Endothelial cell of hepatic sinusoid (primary cell): ENCODE results near the gene ACOX2.

Experiments used
- in situ Hi-C: cut with HindIII; loops from 2 replicates; pipeline ENCODE4 v1.10.0; 2017; ENCODE audit warnings: low sequenced_read_pairs

Gene ACOX2

GRCh38 chr3:58482917-58483636 lies 53.9 kb downstream of the ACOX2 start:
- in situ Hi-C loops = no loop called here

DNA sequence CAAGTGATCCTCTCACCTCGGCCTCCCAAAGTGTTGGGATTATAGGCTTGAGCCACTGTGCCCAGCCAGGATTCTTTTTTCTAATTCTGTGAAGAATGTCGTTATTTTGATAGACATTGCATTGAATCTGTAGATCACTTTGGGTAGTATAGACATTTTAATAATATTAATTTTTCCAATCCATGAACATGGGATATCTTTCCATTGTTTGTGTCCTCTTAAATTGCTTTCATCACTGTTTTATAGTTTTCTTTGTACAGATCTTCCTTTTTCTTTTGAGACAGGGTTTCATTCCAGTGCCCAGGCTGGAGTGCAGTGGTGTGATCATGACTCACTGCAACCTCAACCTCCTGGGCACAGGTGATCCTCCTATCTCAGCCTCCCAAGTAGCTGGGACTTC lies 56.7 kb downstream of the ACOX2 start:
- in situ Hi-C loops = no loop called here

DNA sequence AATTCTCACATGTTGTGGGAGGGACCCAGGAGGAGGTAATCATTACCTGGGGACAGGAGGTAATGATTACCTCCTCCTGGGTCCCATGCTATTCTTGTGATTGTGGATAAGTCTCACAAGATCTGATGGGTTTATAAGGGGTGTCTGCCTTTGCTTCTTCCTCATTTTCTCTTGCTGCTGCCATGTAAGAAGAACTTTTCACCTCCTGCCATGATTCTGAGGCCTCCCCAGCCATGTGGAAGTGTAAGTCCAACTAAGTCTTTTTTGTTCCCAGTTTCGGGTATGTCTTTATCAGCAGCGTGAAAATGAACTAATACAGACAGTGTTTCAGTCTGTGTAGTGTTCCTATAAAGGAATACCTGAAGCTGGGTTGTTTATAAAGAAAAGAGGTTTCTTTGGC lies 58.2 kb downstream of the ACOX2 start:
- in situ Hi-C loops = no loop called here

- in situ Hi-C loops = no loop called here
These were observed 61.9 kb downstream of the ACOX2 start for GRCh38 chr3:58474967-58475578.

GRCh38 chr3:58474348-58474911 lies 62.6 kb downstream of the ACOX2 start:
- in situ Hi-C loops = no loop called here

DNA sequence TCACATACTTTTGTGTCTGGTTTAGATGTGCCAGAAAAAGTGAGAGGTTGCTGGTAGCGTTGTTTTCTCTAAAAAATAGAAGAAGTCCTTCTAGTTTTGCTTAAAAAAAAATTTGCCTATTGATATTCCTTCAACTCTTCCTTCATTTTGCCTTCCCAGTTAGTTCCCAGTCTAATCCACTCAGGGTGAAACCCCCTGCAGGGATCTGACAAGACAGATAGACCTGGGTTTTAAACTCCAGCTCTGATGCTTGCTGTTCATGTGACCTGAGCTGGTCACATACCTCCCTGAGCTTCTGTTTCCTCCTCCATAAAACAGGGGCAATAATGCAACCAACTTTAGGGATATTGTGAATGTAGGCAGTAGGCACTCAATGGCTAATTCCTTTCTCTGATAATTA lies 63.7 kb downstream of the ACOX2 start:
- in situ Hi-C loops = no loop called here

GRCh38 chr3:58471025-58471887 lies 65.7 kb downstream of the ACOX2 start:
- in situ Hi-C loops = no loop called here

DNA sequence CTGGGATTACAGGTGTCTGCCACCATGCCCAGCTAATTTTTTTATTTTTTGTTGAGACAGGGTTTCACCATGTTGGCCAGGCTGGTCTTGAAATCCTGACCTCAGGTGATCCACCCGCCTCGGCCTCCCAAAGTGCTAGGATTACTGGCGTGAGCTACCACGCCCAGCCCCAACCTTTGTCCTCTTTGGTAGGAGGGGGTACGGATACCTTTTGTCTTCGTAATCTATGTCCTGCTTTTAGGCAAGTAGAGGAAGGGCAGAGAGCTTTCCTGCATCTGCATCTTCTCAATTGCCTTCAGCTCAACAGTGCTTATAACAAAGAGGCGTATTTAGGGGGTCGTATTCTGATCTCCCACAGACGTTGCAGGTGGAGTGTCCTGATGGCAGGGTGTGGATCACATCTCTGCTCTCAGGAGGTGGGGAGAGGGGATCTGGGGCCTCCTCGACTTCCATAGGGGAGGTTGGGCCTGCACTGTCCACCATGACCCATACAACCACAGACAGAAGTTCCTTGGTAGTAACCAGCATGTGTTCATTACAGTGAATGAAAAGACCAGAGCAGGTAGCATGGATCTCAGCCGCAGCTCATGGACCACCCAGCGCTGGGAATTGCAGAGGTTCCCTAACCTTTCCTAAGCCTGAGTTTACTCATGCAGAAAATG lies 66.5 kb downstream of the ACOX2 start:
- in situ Hi-C loops = no loop called here

- in situ Hi-C loops = no loop called here
These were observed 67.9 kb downstream of the ACOX2 start for GRCh38 chr3:58469096-58469495.

DNA sequence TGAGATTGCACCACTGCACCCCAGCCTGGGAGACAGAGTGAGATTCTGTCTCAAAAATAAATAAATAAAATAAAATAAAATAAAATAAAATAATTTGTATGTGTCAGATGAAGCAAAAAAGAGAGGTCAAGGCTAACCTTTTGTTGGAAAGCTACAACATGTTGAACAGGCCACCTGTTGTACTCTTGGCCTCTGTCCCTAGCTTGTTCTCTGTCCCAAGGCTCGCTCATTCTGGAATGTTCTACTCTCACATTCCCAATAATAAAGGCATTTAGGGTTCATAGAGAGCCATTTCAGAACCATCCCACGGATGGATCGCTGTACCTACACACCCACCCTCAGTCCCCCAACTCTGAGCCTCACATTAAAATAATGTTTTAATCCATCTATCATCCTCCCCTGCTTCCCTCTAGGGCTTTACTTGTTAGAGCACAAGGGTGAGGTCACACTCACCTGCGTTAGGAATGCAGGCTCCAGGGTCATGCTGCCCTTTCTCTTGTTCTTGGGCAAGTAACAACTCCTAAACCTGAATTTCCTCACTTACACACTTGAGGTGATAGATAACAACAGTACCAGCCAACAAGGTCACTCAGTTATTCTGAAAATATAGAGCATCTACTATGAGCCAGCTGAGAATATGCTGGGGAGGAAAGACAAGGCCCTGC lies 70.0 kb downstream of the ACOX2 start:
- in situ Hi-C loops = no loop called here

GRCh38 chr3:58464866-58465265 lies 72.1 kb downstream of the ACOX2 start:
- in situ Hi-C loops = no loop called here

- in situ Hi-C loops = no loop called here
These were observed 73.1 kb downstream of the ACOX2 start for GRCh38 chr3:58463942-58464271.

DNA sequence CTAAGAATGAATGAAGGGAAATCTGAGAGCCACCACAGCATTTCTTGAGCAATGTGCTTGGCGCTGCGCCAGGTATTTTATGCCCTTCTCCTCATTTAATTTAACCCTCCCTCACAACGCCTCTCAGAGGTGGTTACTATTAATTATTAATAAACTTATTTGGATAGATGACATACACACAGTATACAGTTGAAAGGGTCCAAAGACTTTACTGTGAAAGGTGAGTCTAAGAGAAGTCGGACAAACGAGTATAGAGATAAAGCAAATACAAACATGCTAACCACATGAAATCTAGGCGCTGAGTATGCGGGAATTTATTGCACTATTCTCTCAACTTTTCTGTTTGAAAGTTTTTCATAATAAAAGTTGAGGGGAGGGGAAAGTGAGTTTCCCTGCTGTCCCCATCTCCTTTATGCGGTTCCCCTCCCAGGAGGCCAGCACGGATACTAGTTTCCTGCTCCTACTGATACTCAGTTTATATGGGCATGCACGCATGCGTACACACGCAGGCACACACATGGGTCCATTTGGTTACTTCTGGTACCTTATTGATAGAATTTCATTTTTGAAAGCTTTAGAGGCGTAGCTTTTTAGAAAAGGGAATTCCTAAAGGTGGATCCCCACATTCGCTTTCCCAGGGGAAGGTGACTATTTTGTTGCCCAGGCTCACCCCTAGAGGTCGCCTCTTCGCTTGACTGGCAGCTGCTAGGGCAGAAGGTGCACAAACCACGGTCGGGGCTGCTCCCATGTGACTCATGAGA lies 73.6 kb downstream of the ACOX2 start:
- in situ Hi-C loops = no loop called here

DNA sequence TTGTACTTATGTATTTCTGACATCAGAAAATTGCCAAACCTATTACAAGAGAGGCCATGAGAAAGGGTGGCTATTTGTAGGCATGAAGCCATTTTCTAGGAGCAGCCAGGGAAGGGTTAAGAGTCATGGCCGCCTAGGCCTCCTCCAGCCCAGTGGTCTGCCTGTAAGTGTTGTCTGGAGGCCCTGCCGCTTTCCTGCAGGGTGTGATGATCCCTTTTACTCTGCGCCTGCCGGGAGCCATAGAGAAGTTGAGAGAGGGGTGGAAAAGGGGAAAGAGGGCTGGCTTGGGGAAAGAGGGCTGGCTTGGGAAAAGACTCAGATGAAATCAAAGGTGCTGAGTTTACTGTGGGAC lies 74.2 kb downstream of the ACOX2 start:
- in situ Hi-C loops = no loop called here

- in situ Hi-C loops = no loop called here
These were observed 77.8 kb downstream of the ACOX2 start for GRCh38 chr3:58459160-58459559.
